ENCODE data around the gene HDAC9. TPM values are rescaled to one million over a fixed set of nuclear protein-coding genes. Genes with fewer than 3 reads are reported as not detected.

The HDAC9 gene
- total RNA-seq, 2 donors from 2014 or later = 1.5 to 4.0 TPM

DNA sequence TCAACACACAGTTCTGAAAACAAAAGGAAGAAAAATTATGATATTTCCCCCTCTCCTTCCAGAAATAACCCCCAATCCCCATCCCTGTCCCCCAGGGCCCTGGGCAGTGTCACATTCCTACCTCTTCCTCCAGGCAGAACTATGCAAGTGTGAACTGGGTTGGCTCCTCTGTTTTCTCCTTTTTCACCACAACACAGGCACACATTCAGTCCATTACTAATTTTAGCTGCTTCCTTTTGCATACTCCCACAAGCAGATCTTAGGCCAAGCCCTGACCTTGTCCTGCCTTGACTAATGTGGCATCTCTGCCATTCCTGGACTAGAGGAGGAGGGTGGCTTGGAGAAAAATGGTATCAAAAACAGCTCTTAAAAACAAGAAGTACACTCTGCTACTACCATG lies 208.1 kb downstream of the HDAC9 start:
- Mint-ChIP-seq H3K36me3 (ENCODE audit: low read depth) (no peaks in the 10 kb centered on the region), H3K27ac (no peak overlapping the region), H3K9me3 (no peaks in the 10 kb centered on the region), H3K27me3 (ENCODE audit: insufficient read depth) (no peaks in the 10 kb centered on the region), H3K4me1 (peaks cover 6% of the 10 kb centered on the region), H3K4me3 (no peak overlapping the region)
- H3K4me1 ChIP-seq (ENCODE audit: control insufficient read depth, insufficient read depth, low read length) = no peaks in the 10 kb centered on the region
- no peak for DNase-seq
- H3K36me3 ChIP-seq (ENCODE audit: control insufficient read depth, insufficient read depth, low read length) = no peaks in the 10 kb centered on the region
- TF ChIP-seq, protein P1, sequence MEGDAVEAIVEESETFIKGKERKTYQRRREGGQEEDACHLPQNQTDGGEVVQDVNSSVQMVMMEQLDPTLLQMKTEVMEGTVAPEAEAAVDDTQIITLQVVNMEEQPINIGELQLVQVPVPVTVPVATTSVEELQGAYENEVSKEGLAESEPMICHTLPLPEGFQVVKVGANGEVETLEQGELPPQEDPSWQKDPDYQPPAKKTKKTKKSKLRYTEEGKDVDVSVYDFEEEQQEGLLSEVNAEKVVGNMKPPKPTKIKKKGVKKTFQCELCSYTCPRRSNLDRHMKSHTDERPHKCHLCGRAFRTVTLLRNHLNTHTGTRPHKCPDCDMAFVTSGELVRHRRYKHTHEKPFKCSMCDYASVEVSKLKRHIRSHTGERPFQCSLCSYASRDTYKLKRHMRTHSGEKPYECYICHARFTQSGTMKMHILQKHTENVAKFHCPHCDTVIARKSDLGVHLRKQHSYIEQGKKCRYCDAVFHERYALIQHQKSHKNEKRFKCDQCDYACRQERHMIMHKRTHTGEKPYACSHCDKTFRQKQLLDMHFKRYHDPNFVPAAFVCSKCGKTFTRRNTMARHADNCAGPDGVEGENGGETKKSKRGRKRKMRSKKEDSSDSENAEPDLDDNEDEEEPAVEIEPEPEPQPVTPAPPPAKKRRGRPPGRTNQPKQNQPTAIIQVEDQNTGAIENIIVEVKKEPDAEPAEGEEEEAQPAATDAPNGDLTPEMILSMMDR (conservative IDR thresholded peaks at IDR 0.05) = no peak
- no peak overlapping the region for H3K27ac ChIP-seq (ENCODE audit: low read depth, low read length)
- H3K4me3 ChIP-seq (ENCODE audit: low read length) = no peak overlapping the region
- no peak overlapping the region for H3K9ac ChIP-seq (ENCODE audit: extremely low read depth, low read length, poor library complexity, severe bottlenecking)
- H3K9me3 ChIP-seq (ENCODE audit: control insufficient read depth, low read length) = no peaks in the 10 kb centered on the region
- H3K27me3 ChIP-seq (ENCODE audit: control insufficient read depth, insufficient read depth, low read length, poor library complexity, severe bottlenecking) = no peaks in the 10 kb centered on the region

DNA sequence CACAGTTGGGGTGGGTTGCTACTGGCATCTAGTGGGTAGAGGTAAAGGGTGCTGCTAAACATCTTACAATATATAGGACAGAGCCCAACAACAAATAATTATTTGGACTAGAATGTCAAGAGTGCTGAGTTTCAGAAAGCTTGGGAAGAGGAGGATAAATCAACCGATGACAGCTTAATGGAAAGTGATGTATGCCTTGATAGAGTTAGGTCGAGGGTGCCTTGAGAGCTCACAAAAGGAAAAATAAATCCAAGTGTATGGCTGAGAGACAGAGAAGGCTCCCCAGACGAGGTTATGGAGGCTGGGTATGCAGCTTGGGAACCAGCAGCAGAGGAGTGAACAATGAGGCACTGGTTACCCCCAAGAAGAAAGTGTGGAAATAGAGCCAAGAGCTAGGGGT lies 211.1 kb downstream of the HDAC9 start:
- Mint-ChIP-seq H3K27ac (no peak overlapping the region), H3K9me3 (no peaks in the 10 kb centered on the region), H3K4me1 (no peaks in the 10 kb centered on the region), H3K27me3 (ENCODE audit: insufficient read depth) (no peaks in the 10 kb centered on the region), H3K4me3 (no peak overlapping the region), H3K36me3 (ENCODE audit: low read depth) (no peaks in the 10 kb centered on the region)
- TF ChIP-seq, protein P1 (conservative IDR thresholded peaks at IDR 0.05) = no peak
- Histone ChIP-seq H3K36me3 (ENCODE audit: control insufficient read depth, insufficient read depth, low read length) (no peaks in the 10 kb centered on the region), H3K9me3 (ENCODE audit: control insufficient read depth, low read length) (no peaks in the 10 kb centered on the region), H3K9ac (ENCODE audit: extremely low read depth, low read length, poor library complexity, severe bottlenecking) (no peak overlapping the region), H3K4me1 (ENCODE audit: control insufficient read depth, insufficient read depth, low read length) (no peaks in the 10 kb centered on the region), H3K27ac (ENCODE audit: low read depth, low read length) (no peak overlapping the region), H3K27me3 (ENCODE audit: control insufficient read depth, insufficient read depth, low read length, poor library complexity, severe bottlenecking) (no peaks in the 10 kb centered on the region), H3K4me3 (ENCODE audit: low read length) (no peak overlapping the region)
- no peak for DNase-seq
- WGBS, 2 experiments (ENCODE audit: insufficient coverage in 1 of 2, insufficient read length in 1 of 2) = 85 to 87% methylated on average over 3 of the region's 3 CpGs

DNA sequence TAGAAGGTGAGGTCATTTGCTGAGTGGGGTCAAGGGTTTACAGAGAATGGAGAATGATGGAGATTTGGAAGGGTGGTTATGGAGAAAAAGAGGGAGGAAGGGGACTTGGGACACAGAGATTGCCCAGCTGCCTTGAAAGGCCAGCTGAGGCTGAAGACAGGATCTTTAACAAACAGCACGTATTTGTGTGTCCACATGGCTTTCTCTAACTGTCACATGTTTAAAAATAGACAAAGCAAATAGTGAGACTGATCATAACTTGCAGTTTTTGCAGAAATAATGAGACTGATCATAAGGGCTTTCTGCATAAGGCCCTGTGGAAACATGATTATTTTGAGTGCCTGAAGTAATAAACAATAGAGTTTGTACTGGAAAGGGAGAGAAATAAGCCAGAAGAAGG lies 212.7 kb downstream of the HDAC9 start:
- no peaks in the 10 kb centered on the region for H3K4me1 Mint-ChIP-seq

More for the DNA sequence above, 212.7 kb downstream of the HDAC9 start:
- Histone ChIP-seq H3K9me3 (ENCODE audit: control insufficient read depth, low read length) (no peaks in the 10 kb centered on the region), H3K27me3 (ENCODE audit: control insufficient read depth, insufficient read depth, low read length, poor library complexity, severe bottlenecking) (no peaks in the 10 kb centered on the region), H3K9ac (ENCODE audit: extremely low read depth, low read length, poor library complexity, severe bottlenecking) (no peak overlapping the region), H3K36me3 (ENCODE audit: control insufficient read depth, insufficient read depth, low read length) (no peaks in the 10 kb centered on the region), H3K27ac (ENCODE audit: low read depth, low read length) (no peak overlapping the region), H3K4me3 (ENCODE audit: low read length) (no peak overlapping the region), H3K4me1 (ENCODE audit: control insufficient read depth, insufficient read depth, low read length) (no peaks in the 10 kb centered on the region)
- DNase-seq = no peak
- 89 to 100% methylated on average over 1 of the region's 1 CpG for WGBS, 2 experiments (ENCODE audit: insufficient coverage in 1 of 2, insufficient read length in 1 of 2)
- no peak overlapping the region for H3K4me3 Mint-ChIP-seq
- no peaks in the 10 kb centered on the region for H3K9me3 Mint-ChIP-seq
- H3K36me3 Mint-ChIP-seq (ENCODE audit: low read depth) = no peaks in the 10 kb centered on the region
- H3K27ac Mint-ChIP-seq = no peak overlapping the region
- no peaks in the 10 kb centered on the region for H3K27me3 Mint-ChIP-seq (ENCODE audit: insufficient read depth)
- TF ChIP-seq, protein P1 (conservative IDR thresholded peaks at IDR 0.05) = no peak
